Measurements from ENCODE around the gene LAMA5.

DNA sequence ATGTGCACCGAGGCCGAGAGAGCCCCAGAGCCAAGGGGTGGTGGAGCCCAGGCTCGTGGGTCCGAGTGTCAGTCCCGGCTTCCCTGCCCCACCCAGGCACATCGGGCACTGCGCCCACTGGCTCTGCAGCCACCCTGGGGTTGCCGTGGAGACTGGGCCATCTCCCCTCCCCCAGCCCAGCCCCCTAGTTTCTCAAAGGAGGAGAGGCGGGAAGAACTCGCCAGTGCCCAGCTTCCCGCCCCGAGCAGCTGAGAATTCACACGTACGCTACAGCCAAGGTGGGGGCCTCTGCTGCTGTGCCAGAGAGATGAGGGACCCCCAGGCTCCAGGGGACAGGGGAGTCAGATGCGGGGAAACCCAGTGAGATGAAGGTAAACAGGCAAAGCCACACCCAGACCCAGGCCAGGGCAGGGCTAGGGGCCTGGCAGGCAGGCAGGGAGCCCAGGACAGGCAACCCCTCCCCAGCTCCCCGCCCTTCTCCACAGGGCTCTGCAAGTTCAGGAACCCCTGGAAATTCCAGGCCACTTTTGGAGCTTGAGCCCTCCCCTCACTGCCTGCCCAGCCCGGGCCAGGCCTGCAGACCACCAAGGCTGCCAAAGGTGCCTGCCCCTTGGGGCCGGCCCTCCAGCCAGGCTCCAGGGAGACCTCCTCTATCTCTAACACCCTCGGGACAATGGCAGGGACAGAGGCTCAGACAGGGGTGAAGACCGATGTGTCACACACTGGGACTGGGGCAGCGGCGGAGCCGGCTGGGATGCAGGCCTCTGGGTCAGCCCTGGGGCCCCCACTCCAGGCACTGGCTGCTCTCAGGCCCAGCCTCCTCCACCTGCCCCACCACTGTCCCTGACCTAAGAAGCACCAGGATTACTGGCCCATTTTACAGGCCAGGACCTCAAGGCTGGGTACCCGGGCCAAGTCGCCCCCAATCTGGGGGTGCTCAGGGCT, 6.0 kb downstream of the LAMA5 start:
- no peak for TF ChIP-seq CTCF (IDR thresholded peaks at IDR 0.05; ENCODE audit: borderline replicate concordance, extremely low read depth, low read length, poor library complexity, severe bottlenecking)
- no peak for TF ChIP-seq EZH2 (IDR thresholded peaks at IDR 0.05; ENCODE audit: borderline replicate concordance, low read depth, low read length, severe bottlenecking)
